Measurements from ENCODE around the gene SMYD3.

DNA sequence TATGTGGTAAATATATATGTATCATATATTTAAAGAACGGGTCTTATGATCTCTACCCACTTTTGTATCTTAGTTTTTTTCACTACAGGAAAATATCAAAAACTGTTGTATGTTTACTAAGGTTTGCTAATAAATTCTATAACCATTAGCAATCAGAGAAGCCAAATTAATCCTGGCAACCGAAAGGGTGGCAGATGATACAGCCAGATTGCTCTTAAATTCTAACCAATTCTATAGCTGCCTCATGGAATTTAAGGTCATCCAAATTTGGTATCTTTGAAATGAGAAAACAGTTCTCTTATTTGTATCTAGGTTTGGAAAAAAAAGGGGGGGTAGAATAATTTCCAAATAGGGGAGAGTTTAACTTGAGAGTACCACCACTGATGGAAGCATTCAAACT is 591.2 kb downstream of the SMYD3 start:
- TF ChIP-seq CTCF (IDR thresholded peaks at IDR 0.05) (no peak), POLR2A (IDR thresholded peaks at IDR 0.05) (no peak)

All from adrenal gland (tissue), 5 donors.